KBM-7 (cell line): ENCODE measurements around the gene SAMD4A.

Source experiments
- DNase-seq: peaks from one replicate; pipeline ENCODE4 v3.0.0-alpha.2; 2015
- in situ Hi-C: fragments of 300-500 bp; cut with MboI; formaldehyde crosslinking; loops from 2 replicates; pipeline ENCODE4 v1.14.3; 2020; ENCODE audit warnings: low sequenced_read_pairs, low pct_unique_long_range_greater_than_20kb, mixed read lengths

SAMD4A gene

GRCh38 chr14:54761835-54762234, 194.9 kb downstream of the SAMD4A start:
- no peak for DNase-seq

GRCh38 chr14:54762296-54762695, 195.4 kb downstream of the SAMD4A start:
- DNase-seq = no peak
- in situ Hi-C loops = no loop called here

More at GRCh38 chr14:54761835-54762234, 194.9 kb downstream of the SAMD4A start:
- in situ Hi-C loops = no loop called here

GRCh38 chr14:54763761-54764160, 196.8 kb downstream of the SAMD4A start:
- in situ Hi-C loops = no loop called here
- DNase-seq = no peak

GRCh38 chr14:54766276-54767138, 199.6 kb downstream of the SAMD4A start:
- in situ Hi-C loops = no loop called here
- DNase-seq = no peak

- in situ Hi-C loops = no loop called here
- no peak for DNase-seq
Measured at GRCh38 chr14:54767139-54767431, 200.2 kb downstream of the SAMD4A start.

GRCh38 chr14:54767450-54767849, 200.5 kb downstream of the SAMD4A start:
- in situ Hi-C loops = no loop called here
- DNase-seq = no peak

- in situ Hi-C loops = no loop called here
- no peak for DNase-seq
Measured at GRCh38 chr14:54768501-54769129, 201.7 kb downstream of the SAMD4A start.

- DNase-seq = no peak
- in situ Hi-C loops = no loop called here
Measured at GRCh38 chr14:54769951-54770863, 203.3 kb downstream of the SAMD4A start.

- in situ Hi-C loops = no loop called here
- DNase-seq = no peak
Measured at GRCh38 chr14:54771411-54772027, 204.6 kb downstream of the SAMD4A start.

GRCh38 chr14:54772451-54772881, 205.5 kb downstream of the SAMD4A start:
- in situ Hi-C loops = no loop called here

GRCh38 chr14:54773171-54774006, 206.5 kb downstream of the SAMD4A start:
- DNase-seq = peak; percentile 95
- in situ Hi-C loops = no loop called here

More at GRCh38 chr14:54772451-54772881, 205.5 kb downstream of the SAMD4A start:
- DNase-seq = no peak

- DNase-seq = no peak
- in situ Hi-C loops = no loop called here
Measured at GRCh38 chr14:54774824-54775223, 207.9 kb downstream of the SAMD4A start.

- no peak for DNase-seq
- in situ Hi-C loops = no loop called here
Measured at GRCh38 chr14:54775486-54776140, 208.7 kb downstream of the SAMD4A start.

GRCh38 chr14:54776361-54777001, 209.6 kb downstream of the SAMD4A start:
- in situ Hi-C loops = no loop called here
- DNase-seq = peak; percentile 85

- in situ Hi-C loops = no loop called here
- DNase-seq = no peak
Measured at GRCh38 chr14:54777395-54777794, 210.5 kb downstream of the SAMD4A start.

GRCh38 chr14:54778618-54779345, 211.9 kb downstream of the SAMD4A start:
- in situ Hi-C loops = no loop called here
- DNase-seq = no peak

GRCh38 chr14:54781080-54781479, 214.2 kb downstream of the SAMD4A start:
- DNase-seq = no peak
- in situ Hi-C loops = no loop called here
